Measurements from ENCODE around the gene LTBP1.
"Not testable (repeated sequence)": the region's sequence is repeated elsewhere in the genome, so short reads cannot be mapped to it uniquely, and the experiment has no call there.

LTBP1 gene

GRCh38 chr2:32962690-32963089 lies 15.9 kb downstream of the LTBP1 start:
- DNase-seq, result no peak

DNA sequence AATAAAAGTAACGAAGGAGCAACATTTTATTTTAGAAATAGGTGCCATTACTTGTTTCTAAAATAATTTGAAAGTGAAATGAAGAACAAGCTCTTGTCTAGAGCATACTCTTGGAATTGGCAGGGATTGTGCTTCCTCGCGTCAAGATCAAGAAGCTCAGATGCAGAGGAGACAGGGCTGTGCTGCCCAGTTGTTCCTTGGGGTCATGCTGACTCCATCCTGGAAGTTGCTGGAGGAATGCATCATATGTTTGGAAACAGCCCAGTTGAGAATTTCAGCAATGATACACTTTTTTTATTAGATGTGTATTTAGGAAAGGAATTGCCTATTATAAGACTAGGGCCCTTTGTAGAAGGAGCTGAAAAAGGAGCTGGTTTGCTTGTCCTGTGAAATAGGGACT lies 17.2 kb downstream of the LTBP1 start:
- no peak for DNase-seq

DNA sequence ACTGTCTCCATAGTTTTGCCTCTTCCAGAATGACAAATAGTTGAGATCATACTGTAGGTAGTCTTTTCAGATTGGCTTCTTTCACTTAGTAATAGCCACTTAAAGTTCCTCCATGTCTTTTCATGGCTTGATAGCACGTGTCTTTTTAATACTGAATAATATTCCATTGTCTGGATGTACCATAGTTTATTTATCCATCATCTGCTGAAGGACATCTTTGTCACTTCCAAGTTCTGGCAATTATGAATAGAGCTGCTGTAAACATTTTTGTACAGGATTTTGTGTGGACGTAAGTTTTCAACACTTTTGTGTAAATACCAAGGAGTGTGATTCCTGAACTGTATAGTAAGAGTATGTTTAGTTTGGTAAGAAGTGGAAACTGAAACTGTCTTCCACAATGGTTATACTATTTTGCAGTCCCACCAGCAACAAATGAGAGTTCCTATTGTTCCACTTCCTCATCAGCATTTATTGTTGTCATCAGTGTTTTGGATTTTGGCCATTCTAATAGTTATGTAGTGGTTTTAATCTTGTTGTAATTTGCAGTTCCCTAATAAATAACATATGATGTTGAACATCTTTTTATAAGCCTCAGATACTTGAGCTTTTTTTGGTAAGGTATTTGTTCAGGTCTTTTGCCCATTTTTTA lies 18.9 kb downstream of the LTBP1 start:
- DNase-seq, result no peak

- DNase-seq, result no peak
Observed at GRCh38 chr2:32969444-32970162, 22.9 kb downstream of the LTBP1 start.

- DNase-seq, result not testable (repeated sequence)
Observed at GRCh38 chr2:32973772-32974171, 27.0 kb downstream of the LTBP1 start.

DNA sequence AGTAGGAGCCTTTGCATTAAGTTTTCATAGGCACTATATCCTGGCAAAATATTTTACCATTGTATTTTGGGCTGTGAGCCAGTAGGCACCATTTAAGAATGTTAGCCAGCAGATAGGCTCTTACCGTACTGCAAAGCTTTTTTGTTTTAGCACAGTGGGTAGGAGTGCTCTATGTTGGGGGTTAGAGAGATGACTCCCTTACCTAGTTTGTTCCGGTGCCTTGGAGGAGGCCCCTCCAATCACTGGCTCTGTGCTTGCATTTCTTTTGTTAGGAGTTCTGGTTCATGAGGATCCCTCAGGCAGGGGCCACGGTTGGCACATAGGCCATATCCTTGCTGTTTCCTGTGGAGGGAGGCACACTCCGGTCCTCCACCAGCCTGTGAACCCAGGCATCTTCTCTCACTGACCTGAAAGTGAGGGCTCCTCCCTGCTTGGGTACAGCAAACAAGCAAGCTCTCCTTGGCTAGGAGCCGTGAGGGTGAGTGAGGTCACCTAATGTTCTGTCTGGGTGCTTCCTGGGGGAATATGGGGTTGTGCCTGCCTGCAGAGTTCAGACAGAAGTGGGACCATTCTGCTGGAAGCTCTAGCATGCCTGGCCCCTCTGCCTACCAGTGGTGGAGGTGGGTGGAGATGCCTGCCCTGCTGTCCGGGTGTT lies 29.8 kb downstream of the LTBP1 start:
- no peak for DNase-seq

DNA sequence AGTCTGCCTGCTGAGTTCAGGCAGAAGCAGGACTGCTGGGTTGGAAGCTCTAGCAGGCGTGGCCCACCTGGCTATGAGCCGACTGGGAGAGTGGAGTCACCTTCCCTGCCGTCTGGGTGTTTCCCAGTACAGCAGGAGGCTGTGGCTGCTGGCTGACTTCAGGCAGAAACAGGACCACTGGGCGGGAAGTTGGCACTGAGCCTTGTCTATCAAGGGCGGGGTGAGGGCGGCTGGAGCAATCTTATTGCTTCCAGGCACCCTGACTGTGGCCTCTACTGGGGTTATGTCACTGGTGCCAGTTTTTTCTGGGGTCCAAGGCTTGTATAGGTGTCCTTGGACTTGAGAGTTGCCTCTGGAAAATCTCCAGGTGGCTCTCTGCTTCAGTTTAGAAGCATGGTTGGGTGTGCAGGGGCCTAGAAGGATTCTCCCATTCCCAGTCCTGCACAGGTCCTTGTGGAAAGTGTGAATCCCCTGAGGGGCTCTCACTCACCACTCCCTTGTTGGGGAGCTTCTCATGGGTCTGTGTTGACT lies 30.5 kb downstream of the LTBP1 start:
- DNase-seq, result no peak

DNA sequence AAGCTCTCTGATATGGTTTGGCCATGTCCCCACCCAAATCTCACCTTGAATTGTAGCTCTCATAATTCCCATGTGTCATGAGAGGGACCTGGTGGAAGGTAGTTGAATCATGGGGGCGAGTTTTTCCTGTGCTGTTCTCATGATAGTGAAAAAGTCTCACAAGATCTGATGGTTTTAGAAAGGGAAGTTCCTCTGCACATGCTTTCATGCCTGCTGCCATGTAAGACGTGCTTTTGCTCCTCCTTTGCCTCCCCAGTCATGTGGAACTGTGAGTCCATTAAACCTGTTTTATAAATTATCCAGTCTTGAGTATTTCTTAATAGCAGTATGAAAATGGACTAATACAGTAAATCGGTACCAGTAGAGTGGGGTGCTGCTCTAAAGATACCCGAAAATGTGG lies 34.9 kb downstream of the LTBP1 start:
- no peak for DNase-seq

DNA sequence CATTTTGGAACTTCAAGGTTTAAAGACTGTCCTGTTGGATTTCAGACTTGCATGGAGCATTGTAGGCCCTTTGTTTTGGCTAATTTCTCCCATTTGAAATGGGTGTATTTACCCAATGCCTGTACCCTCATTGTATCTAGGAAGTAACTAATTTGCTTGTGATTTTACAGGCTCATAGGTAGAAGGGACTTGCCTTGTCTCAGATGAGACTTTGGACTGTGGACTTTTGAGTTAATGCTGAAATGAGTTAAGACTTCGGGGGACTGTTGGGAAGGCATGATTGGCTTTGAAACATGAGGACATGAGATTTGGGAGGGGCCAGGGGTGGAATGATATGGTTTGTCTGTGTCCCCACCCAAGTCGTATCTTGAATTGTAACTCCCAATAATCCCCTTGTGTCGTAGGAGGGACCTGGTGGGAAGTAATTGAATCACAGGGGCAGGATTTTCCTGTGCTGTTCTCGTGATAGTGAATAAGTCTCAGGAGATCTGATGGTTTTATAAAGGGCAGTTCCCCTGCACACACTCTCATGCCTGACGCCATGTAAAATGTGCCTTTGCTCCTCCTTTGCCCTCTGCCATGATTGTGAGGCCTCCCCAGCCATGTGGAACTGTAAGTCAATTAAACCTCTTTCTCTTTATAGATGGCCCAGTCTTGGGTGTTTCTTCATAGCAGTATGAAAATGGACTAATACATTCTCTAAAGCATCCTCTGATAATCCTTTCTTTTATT lies 36.6 kb downstream of the LTBP1 start:
- not testable (repeated sequence) for DNase-seq

DNA sequence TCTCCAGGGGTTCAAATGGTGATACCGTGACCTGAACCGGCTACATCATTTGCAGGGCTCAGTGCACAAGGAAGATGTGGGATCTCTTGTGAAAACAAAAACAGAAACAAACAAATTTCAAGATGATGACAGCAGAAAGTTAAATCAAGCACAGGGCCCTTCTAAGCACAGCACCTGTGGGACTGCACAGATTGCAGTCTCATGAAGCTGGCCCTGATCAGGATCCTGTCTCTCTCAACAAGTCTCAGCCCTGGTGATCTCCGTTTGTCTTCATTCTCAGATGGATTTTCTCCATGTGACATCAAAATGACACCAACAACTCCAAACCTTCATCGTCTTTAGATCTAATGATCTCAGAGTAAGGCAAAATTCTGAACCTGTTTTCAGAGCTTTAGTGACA lies 39.7 kb downstream of the LTBP1 start:
- DNase-seq, result no peak

GRCh38 chr2:32988525-32988924 lies 41.8 kb downstream of the LTBP1 start:
- DNase-seq, result no peak

GRCh38 chr2:32990556-32990955 lies 43.8 kb downstream of the LTBP1 start:
- DNase-seq, result no peak

- DNase-seq, result no peak
Observed at GRCh38 chr2:32991091-32991845, 44.5 kb downstream of the LTBP1 start.

DNA sequence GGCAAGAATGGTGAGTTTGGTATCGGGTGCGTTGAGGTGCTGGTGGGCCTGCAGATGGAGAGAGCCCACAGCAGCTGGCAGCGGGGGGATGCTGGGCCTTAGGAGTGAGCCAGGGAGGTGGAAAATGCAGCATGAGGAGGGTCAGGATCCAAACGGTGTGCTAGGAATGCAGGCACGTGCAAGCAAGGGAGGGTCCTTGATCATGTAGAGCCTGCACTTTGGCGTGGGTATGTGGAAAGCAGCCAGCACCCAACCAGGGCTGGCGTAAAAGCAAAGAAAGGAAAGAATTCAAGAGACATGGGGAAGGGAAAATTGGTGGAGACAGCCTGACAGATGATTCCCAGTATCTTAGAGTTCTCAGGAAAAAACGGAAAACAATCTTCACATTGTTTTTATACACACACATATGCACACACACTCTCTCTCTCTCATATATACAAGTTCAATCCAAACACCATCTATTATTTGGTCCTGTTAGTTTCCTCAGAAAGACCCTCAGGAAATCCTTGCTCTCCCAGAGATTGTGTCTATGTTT lies 46.3 kb downstream of the LTBP1 start:
- DNase-seq, result no peak

GRCh38 chr2:32997705-32998104 lies 51.0 kb downstream of the LTBP1 start:
- DNase-seq, result no peak

GRCh38 chr2:33000986-33001385 lies 54.2 kb downstream of the LTBP1 start:
- DNase-seq, result no peak

DNA sequence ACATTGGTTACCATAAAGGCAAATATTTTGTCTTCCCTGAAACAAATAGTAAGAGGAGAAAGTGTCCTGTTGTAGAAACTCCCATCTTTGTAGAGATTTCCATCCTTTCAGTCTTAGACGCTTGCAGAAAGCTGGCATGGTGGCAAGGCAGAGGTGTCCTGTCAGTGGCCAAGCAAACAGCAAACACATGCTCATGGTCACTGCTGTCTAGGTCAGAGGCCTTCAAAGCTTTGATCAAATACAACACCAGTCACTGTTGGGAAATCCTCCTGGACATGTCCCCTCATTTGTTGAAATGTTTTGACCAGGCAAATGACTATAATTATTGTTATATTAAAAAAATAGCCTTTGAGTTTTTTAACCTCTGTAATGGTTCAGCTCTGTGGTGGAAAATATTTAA lies 55.1 kb downstream of the LTBP1 start:
- DNase-seq, result no peak

DNA sequence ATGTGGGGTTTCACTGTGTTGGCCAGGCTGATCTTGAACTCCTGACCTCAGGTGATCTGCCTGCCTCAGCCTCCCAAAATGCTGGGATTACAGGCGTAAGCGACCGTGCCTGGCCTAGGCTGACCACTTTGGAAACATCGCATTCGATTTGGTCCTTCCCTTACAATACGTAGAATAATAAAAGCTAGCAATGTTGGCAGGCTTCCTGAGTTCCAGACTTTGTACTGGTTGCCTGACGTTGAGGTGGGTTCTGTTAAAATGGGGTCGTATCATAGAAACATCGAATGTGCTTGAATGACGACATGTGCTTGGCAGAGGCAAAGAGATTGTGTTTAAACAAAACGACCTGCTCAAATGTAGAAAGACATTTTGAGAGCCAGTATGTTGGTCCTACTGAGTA lies 56.1 kb downstream of the LTBP1 start:
- no peak for DNase-seq

- no peak for DNase-seq
Observed at GRCh38 chr2:33005057-33005456, 58.3 kb downstream of the LTBP1 start.

DNA sequence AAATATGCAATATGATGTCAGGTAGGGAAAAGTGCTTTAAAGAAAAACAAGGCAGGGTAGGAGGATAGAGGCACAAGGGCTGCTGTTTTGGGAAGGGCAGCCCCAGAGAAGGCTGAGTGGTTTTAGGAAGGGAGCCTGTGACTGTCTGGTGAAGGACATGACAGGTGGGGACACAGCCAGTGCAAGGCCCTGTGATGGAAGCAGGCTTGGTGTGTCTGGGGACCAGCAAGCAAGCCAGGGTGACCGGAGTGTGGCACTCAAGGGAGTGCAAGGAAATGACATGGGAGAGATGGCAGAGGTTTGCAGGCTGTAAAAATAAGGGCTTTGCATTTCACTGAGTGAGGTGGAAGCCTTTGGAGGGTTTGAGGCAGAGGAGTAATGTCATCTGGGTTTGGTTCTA lies 62.0 kb downstream of the LTBP1 start:
- no peak for DNase-seq

- DNase-seq, result no peak
Observed at GRCh38 chr2:33009249-33009648, 62.5 kb downstream of the LTBP1 start.

- DNase-seq, result no peak
Observed at GRCh38 chr2:33011373-33011772, 64.6 kb downstream of the LTBP1 start.

Data from SIG-M5 (cell line).